Keratinocyte (primary cell): ENCODE data around the gene NUP98. TPM values are rescaled to one million over a fixed set of nuclear protein-coding genes. Genes with fewer than 3 reads are reported as not detected.

Experiments
- DNase-seq: peaks from one replicate; pipeline ENCODE4 v3.0.0-alpha.2; 2011; ENCODE audit warnings: low read depth, missing footprints, low spot score
- FAIRE-seq: peaks from 2 replicates; lab custom pipeline; 2011; peaks lifted over from hg19 to GRCh38; lab: Jason Lieb, UNC
- H2AFZ ChIP-seq: 2 replicates; pipeline ENCODE4 v1.6.0; 2012; ENCODE audit warnings: low read length, control low read depth, inconsistent platforms; ENCODE audit not compliant: control insufficient read depth
- H3K27ac ChIP-seq: 2 replicates; pipeline ENCODE4 v1.5.1; 2011; ENCODE audit warnings: low read length; ENCODE audit not compliant: control insufficient read depth, insufficient read depth
- H3K27me3 ChIP-seq: 3 replicates; pipeline ENCODE4 v1.6.0; 2011; ENCODE audit warnings: low read length; ENCODE audit not compliant: control insufficient read depth, insufficient read depth; ENCODE audit errors: extremely low read depth
- H3K36me3 ChIP-seq, 2 experiments: 2 replicates in 1 of 2; 3 replicates in 1 of 2; pipeline ENCODE4 v1.5.1; 2011; ENCODE audit warnings: low read length in 2 of 2, mild to moderate bottlenecking in 1 of 2; ENCODE audit not compliant: control insufficient read depth in 2 of 2, insufficient read depth in 2 of 2; ENCODE audit errors: extremely low read depth in 1 of 2
- H3K4me1 ChIP-seq: 3 replicates; pipeline ENCODE4 v1.5.1; 2011; ENCODE audit warnings: low read length; ENCODE audit not compliant: control insufficient read depth, insufficient read depth; ENCODE audit errors: extremely low read depth
- H3K4me2 ChIP-seq: 3 replicates; pipeline ENCODE4 v1.6.0; 2011; ENCODE audit warnings: low read depth, low read length; ENCODE audit not compliant: control insufficient read depth, insufficient read depth; ENCODE audit errors: extremely low read depth
- H3K4me3 ChIP-seq, 3 experiments: fragments of 200-600 bp in 1 of 3; sonication (generic) in 1 of 3; 2 replicates in 2 of 3; 3 replicates in 1 of 3; pipeline ENCODE4 v1.5.1; 2011 to 2016; ENCODE audit warnings: low read length in 3 of 3, mild to moderate bottlenecking in 3 of 3, control low read depth in 2 of 3, inconsistent platforms in 1 of 3, low read depth in 1 of 3, mixed read lengths in 1 of 3, mixed run types in 1 of 3, moderate library complexity in 1 of 3; ENCODE audit not compliant: control insufficient read depth in 2 of 3, insufficient read depth in 2 of 3; ENCODE audit errors: extremely low read depth in 1 of 3
- H3K79me2 ChIP-seq: 2 replicates; pipeline ENCODE4 v1.6.0; 2012; ENCODE audit warnings: low read length; ENCODE audit not compliant: control insufficient read depth, insufficient read depth
- H3K9ac ChIP-seq: 3 replicates; pipeline ENCODE4 v1.6.0; 2011; ENCODE audit warnings: low read length; ENCODE audit not compliant: control insufficient read depth, insufficient read depth; ENCODE audit errors: extremely low read depth
- H3K9me1 ChIP-seq: 3 replicates; pipeline ENCODE4 v1.6.0; 2011; ENCODE audit warnings: low read length; ENCODE audit not compliant: control insufficient read depth, insufficient read depth; ENCODE audit errors: extremely low read depth
- H3K9me3 ChIP-seq: 2 replicates; pipeline ENCODE4 v1.5.1; 2012; ENCODE audit warnings: low read depth, low read length; ENCODE audit not compliant: control insufficient read depth
- H4K20me1 ChIP-seq: 3 replicates; pipeline ENCODE4 v1.6.0; 2011; ENCODE audit warnings: low read length; ENCODE audit not compliant: control insufficient read depth, insufficient read depth; ENCODE audit errors: extremely low read depth
- CTCF ChIP-seq, 3 experiments: IDR thresholded peaks in 1 of 3; conservative IDR thresholded peaks in 1 of 3; optimal IDR thresholded peaks in 1 of 3; 2 replicates in 2 of 3; 3 replicates in 1 of 3; pipeline versions ENCODE3 to v1.5.1; 2011; ENCODE audit warnings: low read length in 3 of 3, mild to moderate bottlenecking in 3 of 3, moderate library complexity in 2 of 3, control low read depth in 1 of 3, inconsistent platforms in 1 of 3; ENCODE audit not compliant: insufficient read depth in 2 of 3; ENCODE audit errors: extremely low read depth in 1 of 3
- EZH2 ChIP-seq: IDR thresholded peaks from one replicate; pipeline ENCODE4 v1.6.1; 2012; ENCODE audit warnings: inconsistent platforms, mild to moderate bottlenecking, low read length, moderate library complexity
- dilution Hi-C: fragments of 300-500 bp; cut with MboI; formaldehyde crosslinking; loops from one replicate; pipeline ENCODE4 v1.7.0; 2020; ENCODE audit warnings: low sequenced_read_pairs; ENCODE audit not compliant: extremely low pct_ligation_motif_present
- polyA plus RNA-seq, 5 experiments: library from polyadenylated mRNA; depleted of rRNA in 3 of 5; stranded (reverse) in 3 of 5; stranded (forward) in 1 of 5; unstranded in 1 of 5; fragments of >200 nt; gene quantifications; 1 replicate in 1 of 5; 2 replicates in 3 of 5; 3 replicates in 1 of 5; pipeline versions ENCODE4 v1.2.1 to v1.2.3, GENCODE V29; 2011 to 2012; ENCODE audit warnings: missing spikeins in 2 of 5, low read depth in 1 of 5, low replicate concordance in 1 of 5

Gene NUP98
- polyA plus RNA-seq, 1 donor (not counting 4 experiments of a cell fraction or from before 2014, with no cell fraction given): 66.9 TPM

GRCh38 chr11:3810951-3811350 is 13.6 kb upstream of the NUP98 start:
- Histone ChIP-seq H2AFZ (no peak overlapping the region), H3K36me3 (peaks cover 0 to 13% of the 10 kb centered on the region in 2 experiments), H3K9me1 (peaks cover 2% of the 10 kb centered on the region), H3K27me3 (no peaks in the 10 kb centered on the region), H3K4me3 (no peak overlapping the region), H3K27ac (no peak overlapping the region), H4K20me1 (no peaks in the 10 kb centered on the region), H3K79me2 (no peaks in the 10 kb centered on the region), H3K9me3 (no peaks in the 10 kb centered on the region), H3K4me1 (peaks cover 22% of the 10 kb centered on the region), H3K9ac (no peak overlapping the region), H3K4me2 (no peak overlapping the region)
- dilution Hi-C loops: no loop called here
- no peak for TF ChIP-seq EZH2
- TF ChIP-seq CTCF (optimal IDR thresholded peaks at IDR 0.05 in 1 of 3, IDR thresholded peaks at IDR 0.05 in 1 of 3, conservative IDR thresholded peaks at IDR 0.05 in 1 of 3; ENCODE audit: extremely low read depth in 1 of 3, insufficient read depth in 2 of 3, low read length in 3 of 3): no peak
- FAIRE-seq (no peak), DNase-seq (no peak)

DNA sequence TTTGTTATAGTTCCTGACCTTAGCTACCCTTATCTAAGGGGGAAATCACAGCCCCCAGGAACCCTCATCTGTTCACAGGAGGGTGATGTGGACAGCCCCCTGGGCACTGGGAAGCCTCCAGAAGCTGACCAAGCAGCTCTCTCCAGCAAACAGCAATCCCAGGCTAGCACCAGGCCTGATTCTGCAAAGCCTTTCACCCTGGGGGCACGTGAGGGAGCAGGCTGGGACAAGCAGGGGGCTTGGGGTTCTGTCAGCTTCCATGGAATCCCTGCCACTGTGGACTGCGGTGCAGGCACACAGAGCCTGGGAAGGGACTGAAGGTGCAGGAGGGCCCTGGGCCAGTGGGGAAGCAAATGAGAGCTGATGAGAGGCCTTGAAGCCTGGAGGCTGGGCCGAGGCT is 13.1 kb upstream of the NUP98 start:
- dilution Hi-C loops: no loop called here
- Histone ChIP-seq H3K4me1 (peaks cover 22% of the 10 kb centered on the region), H3K9ac (no peak overlapping the region), H3K79me2 (no peaks in the 10 kb centered on the region), H3K4me3 (no peak overlapping the region), H3K36me3 (peaks cover 0 to 13% of the 10 kb centered on the region in 2 experiments), H3K9me3 (no peaks in the 10 kb centered on the region), H3K9me1 (peaks cover 2% of the 10 kb centered on the region), H3K4me2 (no peak overlapping the region), H4K20me1 (no peaks in the 10 kb centered on the region), H3K27ac (no peak overlapping the region), H2AFZ (no peak overlapping the region), H3K27me3 (no peaks in the 10 kb centered on the region)
- TF ChIP-seq EZH2 (no peak), CTCF (optimal IDR thresholded peaks at IDR 0.05 in 1 of 3, IDR thresholded peaks at IDR 0.05 in 1 of 3, conservative IDR thresholded peaks at IDR 0.05 in 1 of 3; ENCODE audit: extremely low read depth in 1 of 3, insufficient read depth in 2 of 3, low read length in 3 of 3) (no peak)
- FAIRE-seq (no peak), DNase-seq (no peak)
